ENCODE data around the gene INO80D. TPM values are rescaled to one million over a fixed set of nuclear protein-coding genes. Genes with fewer than 3 reads are reported as not detected.
A peak's percentile ranks its signal among the peaks of the same experiment; 100 is the strongest.

Gene INO80D
- total and polyA plus RNA-seq, 7 donors: 1.7 to 17.7 (median 15.4) TPM

DNA sequence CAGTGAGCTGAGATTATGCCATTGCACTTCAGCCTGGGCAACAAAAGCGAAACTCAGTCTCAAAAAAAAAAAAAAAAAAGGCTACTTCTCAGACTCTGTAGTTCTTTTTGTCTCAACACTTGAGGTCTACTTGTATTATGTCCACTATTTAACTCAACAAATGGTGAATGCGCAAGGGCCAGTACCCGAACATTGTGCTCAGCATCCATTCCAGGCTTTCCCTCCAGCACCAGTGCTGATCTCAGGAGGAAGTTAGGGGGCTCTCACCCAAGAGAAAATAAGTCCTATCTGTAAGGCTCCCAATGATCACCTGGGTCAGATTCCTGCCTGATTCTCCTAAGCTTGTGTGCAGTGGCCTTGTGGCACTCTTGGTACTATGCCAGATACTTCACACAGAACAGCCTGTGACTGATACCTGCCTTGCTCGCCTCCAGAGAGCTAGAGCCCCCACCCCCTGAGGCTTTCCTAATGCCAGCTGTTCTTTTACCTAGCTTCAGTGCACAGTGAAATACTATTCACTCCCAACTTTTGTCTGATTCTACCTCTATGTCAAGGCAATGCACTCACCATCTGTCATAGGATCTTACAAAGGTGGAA, 74.9 kb downstream of the INO80D start:
- DNase-seq: no peak
- H3K27me3 ChIP-seq (ENCODE audit: insufficient read depth in 3 of 3, low read length in 2 of 3): no peaks in the 10 kb centered on the region
- no peak overlapping the region for H3K4me3 ChIP-seq
- TF ChIP-seq, protein P1, sequence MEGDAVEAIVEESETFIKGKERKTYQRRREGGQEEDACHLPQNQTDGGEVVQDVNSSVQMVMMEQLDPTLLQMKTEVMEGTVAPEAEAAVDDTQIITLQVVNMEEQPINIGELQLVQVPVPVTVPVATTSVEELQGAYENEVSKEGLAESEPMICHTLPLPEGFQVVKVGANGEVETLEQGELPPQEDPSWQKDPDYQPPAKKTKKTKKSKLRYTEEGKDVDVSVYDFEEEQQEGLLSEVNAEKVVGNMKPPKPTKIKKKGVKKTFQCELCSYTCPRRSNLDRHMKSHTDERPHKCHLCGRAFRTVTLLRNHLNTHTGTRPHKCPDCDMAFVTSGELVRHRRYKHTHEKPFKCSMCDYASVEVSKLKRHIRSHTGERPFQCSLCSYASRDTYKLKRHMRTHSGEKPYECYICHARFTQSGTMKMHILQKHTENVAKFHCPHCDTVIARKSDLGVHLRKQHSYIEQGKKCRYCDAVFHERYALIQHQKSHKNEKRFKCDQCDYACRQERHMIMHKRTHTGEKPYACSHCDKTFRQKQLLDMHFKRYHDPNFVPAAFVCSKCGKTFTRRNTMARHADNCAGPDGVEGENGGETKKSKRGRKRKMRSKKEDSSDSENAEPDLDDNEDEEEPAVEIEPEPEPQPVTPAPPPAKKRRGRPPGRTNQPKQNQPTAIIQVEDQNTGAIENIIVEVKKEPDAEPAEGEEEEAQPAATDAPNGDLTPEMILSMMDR (IDR thresholded peaks at IDR 0.05): no peak
- ATAC-seq: peak in 1 of 4 donors; percentile 37
- intact Hi-C loops (cut with DNase I): no loop called here
- no peaks in the 10 kb centered on the region for H3K4me1 ChIP-seq
- H3K9me3 ChIP-seq: no peaks in the 10 kb centered on the region
- no peak overlapping the region for H3K27ac ChIP-seq
- H3K36me3 ChIP-seq (ENCODE audit: insufficient read depth in 1 of 2, low read depth in 1 of 2): peaks cover 2 to 78% of the 10 kb centered on the region in 2 donors
- 89 to 97% (median 93%) methylated on average over 4 of the region's 4 CpGs for WGBS, 3 donors

DNA sequence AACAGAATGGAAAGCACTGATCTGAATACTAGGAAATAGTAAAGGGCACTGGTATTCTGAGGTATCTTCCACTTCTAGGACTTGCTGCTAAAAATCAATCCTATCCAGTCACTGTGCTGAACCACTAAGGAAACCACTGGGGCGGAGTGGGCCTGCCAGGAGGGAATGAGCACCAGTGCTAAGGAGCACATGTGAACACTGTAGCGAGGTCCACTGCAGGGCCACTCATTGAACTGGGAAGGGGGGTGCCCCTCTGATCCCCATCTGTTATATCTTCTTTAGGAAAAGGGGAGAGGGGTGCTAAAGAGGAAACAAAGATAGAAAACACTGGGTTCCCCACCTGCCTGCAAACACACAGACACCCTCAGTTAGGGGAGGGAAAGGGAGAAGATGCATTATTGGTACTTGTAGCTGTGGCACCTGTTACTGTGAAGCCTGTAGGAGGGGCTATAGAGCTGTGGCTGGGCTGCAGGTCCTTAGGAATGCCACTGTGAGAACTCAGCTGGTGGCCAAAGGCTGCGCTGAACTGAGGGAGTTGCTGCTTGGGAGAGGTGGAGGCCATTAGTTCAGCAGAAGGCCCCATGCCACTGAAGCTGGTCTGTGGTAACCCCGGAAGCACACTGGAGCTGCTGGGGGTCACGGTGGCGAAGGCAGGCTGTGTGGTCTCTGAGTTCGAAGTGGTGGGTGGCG, 81.8 kb downstream of the INO80D start:
- Histone ChIP-seq H3K4me3 (no peak overlapping the region), H3K36me3 (ENCODE audit: insufficient read depth in 1 of 2, low read depth in 1 of 2) (peaks cover 14 to 85% of the 10 kb centered on the region in 2 donors), H3K27ac (no peak overlapping the region), H3K9me3 (no peaks in the 10 kb centered on the region), H3K27me3 (ENCODE audit: insufficient read depth in 3 of 3, low read length in 2 of 3) (no peaks in the 10 kb centered on the region), H3K4me1 (no peaks in the 10 kb centered on the region)
- intact Hi-C loops (cut with DNase I): loop anchor here in 1 of 2 donors (10.0 kb wide), 1 partner anchor 141 kb away; no protein-coding TSS in a partner anchor
- DNase-seq: no peak
- TF ChIP-seq, protein P1 (IDR thresholded peaks at IDR 0.05): no peak
- 95 to 96% (median 95%) methylated on average over 8 of the region's 8 CpGs for WGBS, 3 donors
- peak in 1 of 4 donors; percentile 38 for ATAC-seq

- Histone ChIP-seq H3K27me3 (ENCODE audit: insufficient read depth in 3 of 3, low read length in 2 of 3) (no peaks in the 10 kb centered on the region), H3K4me3 (no peak overlapping the region), H3K9me3 (no peaks in the 10 kb centered on the region), H3K36me3 (ENCODE audit: insufficient read depth in 1 of 2, low read depth in 1 of 2) (peaks cover 18 to 75% of the 10 kb centered on the region in 2 donors), H3K4me1 (no peaks in the 10 kb centered on the region), H3K27ac (no peak overlapping the region)
- no peak for ATAC-seq
- DNase-seq: no peak
- 47 to 81% (median 48%) methylated on average over 1 of the region's 1 CpG for WGBS, 3 donors
- intact Hi-C loops (cut with DNase I): loop anchor here in 1 of 2 donors (10.0 kb wide), 1 partner anchor 142 kb away; no protein-coding TSS in a partner anchor
- TF ChIP-seq, protein P1 (IDR thresholded peaks at IDR 0.05): no peak
Measured at GRCh38 chr2:206002440-206002839, 83.5 kb downstream of the INO80D start.

GRCh38 chr2:206001912-206002311, 84.1 kb downstream of the INO80D start:
- Histone ChIP-seq H3K36me3 (ENCODE audit: insufficient read depth in 1 of 2, low read depth in 1 of 2) (peaks cover 16 to 70% of the 10 kb centered on the region in 2 donors), H3K9me3 (no peaks in the 10 kb centered on the region), H3K27me3 (ENCODE audit: insufficient read depth in 3 of 3, low read length in 2 of 3) (no peaks in the 10 kb centered on the region), H3K4me1 (no peaks in the 10 kb centered on the region), H3K4me3 (no peak overlapping the region), H3K27ac (no peak overlapping the region)
- TF ChIP-seq, protein P1 (IDR thresholded peaks at IDR 0.05): no peak
- intact Hi-C loops (cut with DNase I): loop anchor here in 1 of 2 donors (10.0 kb wide), 1 partner anchor 143 kb away; no protein-coding TSS in a partner anchor
- ATAC-seq (no peak), DNase-seq (no peak)
- WGBS, 3 donors: 67 to 71% (median 70%) methylated on average over 5 of the region's 5 CpGs
